ENCODE results near the gene CCDC183.

Gene CCDC183

GRCh38 chr9:136769710-136770191 lies 26.4 kb upstream of the CCDC183 start:
- Histone ChIP-seq H3K4me3 (no peak overlapping the region), H3K27ac (no peak overlapping the region), H3K36me3 (no peaks in the 10 kb centered on the region), H3K4me1 (peaks cover 0 to 4% (median 0%) of the 10 kb centered on the region in 4 donors), H3K27me3 (peaks cover 0 to 27% of the 10 kb centered on the region in 2 donors), H3K9me3 (peaks cover 0 to 10% (median 0%) of the 10 kb centered on the region in 3 donors)
- peak in 1 of 2 experiments; percentile 46 for TF ChIP-seq CTCF (IDR thresholded peaks at IDR 0.05)
- peak in 1 of 2 donors; percentile 57 for DNase-seq
- intact Hi-C loops (cut with DNase I; ENCODE audit: low total_unique reads): no loop called here

- Histone ChIP-seq H3K4me3 (no peak overlapping the region), H3K36me3 (no peaks in the 10 kb centered on the region), H3K27me3 (peaks cover 0 to 15% of the 10 kb centered on the region in 2 donors), H3K9me3 (peaks cover 0 to 10% (median 0%) of the 10 kb centered on the region in 3 donors), H3K4me1 (peaks cover 0 to 4% (median 0%) of the 10 kb centered on the region in 4 donors), H3K27ac (no peak overlapping the region)
- no peak for TF ChIP-seq CTCF (IDR thresholded peaks at IDR 0.05)
- no peak for DNase-seq
- intact Hi-C loops (cut with DNase I; ENCODE audit: low total_unique reads): no loop called here
Measured at GRCh38 chr9:136771907-136772415, 24.2 kb upstream of the CCDC183 start.

GRCh38 chr9:136773386-136774044 lies 22.6 kb upstream of the CCDC183 start:
- no peak for DNase-seq
- intact Hi-C loops (cut with DNase I; ENCODE audit: low total_unique reads): no loop called here
- H3K36me3 ChIP-seq: no peaks in the 10 kb centered on the region

GRCh38 chr9:136774416-136775045 lies 21.6 kb upstream of the CCDC183 start:
- no peak for TF ChIP-seq CTCF (IDR thresholded peaks at IDR 0.05)
- peaks cover 0 to 4% (median 0%) of the 10 kb centered on the region in 4 donors for H3K4me1 ChIP-seq
- H3K27me3 ChIP-seq: peaks cover 0 to 3% of the 10 kb centered on the region in 2 donors
- peaks cover 0 to 10% (median 0%) of the 10 kb centered on the region in 3 donors for H3K9me3 ChIP-seq
- intact Hi-C loops (cut with DNase I; ENCODE audit: low total_unique reads): no loop called here
- H3K4me3 ChIP-seq: no peak overlapping the region
- H3K36me3 ChIP-seq: no peaks in the 10 kb centered on the region
- no peak for DNase-seq
- H3K27ac ChIP-seq: no peak overlapping the region

More at GRCh38 chr9:136773386-136774044, 22.6 kb upstream of the CCDC183 start:
- Histone ChIP-seq H3K27ac (no peak overlapping the region), H3K27me3 (peaks cover 0 to 3% of the 10 kb centered on the region in 2 donors), H3K4me3 (no peak overlapping the region), H3K4me1 (peaks cover 0 to 4% (median 0%) of the 10 kb centered on the region in 4 donors), H3K9me3 (peaks cover 0 to 10% (median 0%) of the 10 kb centered on the region in 3 donors)
- no peak for TF ChIP-seq CTCF (IDR thresholded peaks at IDR 0.05)

GRCh38 chr9:136775191-136775590 lies 20.9 kb upstream of the CCDC183 start:
- Histone ChIP-seq H3K4me3 (no peak overlapping the region), H3K4me1 (no peaks in the 10 kb centered on the region), H3K9me3 (peaks cover 0 to 10% (median 0%) of the 10 kb centered on the region in 3 donors), H3K27me3 (no peaks in the 10 kb centered on the region), H3K27ac (no peak overlapping the region), H3K36me3 (no peaks in the 10 kb centered on the region)
- no peak for TF ChIP-seq CTCF (IDR thresholded peaks at IDR 0.05)
- intact Hi-C loops (cut with DNase I; ENCODE audit: low total_unique reads): no loop called here
- DNase-seq: no peak
